C4-2B (cell line): ENCODE measurements around the gene TTL.

Source experiments
- ZFX ChIP-seq: fragments of 450-650 bp; IDR thresholded peaks from 2 replicates; pipeline ENCODE4 v1.6.1; 2017
- TF ChIP-seq, protein P1 (sequence below): fragments of 450-650 bp; conservative IDR thresholded peaks from 2 replicates; pipeline ENCODE4 v1.5.1; 2017; ENCODE audit warnings: mild to moderate bottlenecking

DNA sequence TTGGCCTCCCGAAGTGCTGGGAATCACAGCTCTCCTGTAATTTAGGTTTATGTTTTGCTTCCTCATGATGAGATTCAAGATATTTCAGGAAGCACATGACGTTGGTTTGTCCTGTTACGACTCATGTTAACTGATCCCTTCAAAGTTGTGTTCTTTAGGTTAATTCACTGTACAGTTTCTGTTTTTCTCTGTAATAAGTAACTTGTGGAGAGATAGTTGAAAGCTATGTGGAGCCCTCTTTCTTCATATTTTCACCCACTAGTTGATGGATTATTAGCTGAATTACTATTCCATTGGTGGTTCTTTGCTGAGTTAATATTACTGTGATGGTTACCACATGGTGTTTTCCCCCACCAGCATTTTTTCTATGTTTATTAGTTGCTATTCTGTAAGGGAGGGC, 84.1 kb downstream of the TTL start:
- TF ChIP-seq, protein P1, sequence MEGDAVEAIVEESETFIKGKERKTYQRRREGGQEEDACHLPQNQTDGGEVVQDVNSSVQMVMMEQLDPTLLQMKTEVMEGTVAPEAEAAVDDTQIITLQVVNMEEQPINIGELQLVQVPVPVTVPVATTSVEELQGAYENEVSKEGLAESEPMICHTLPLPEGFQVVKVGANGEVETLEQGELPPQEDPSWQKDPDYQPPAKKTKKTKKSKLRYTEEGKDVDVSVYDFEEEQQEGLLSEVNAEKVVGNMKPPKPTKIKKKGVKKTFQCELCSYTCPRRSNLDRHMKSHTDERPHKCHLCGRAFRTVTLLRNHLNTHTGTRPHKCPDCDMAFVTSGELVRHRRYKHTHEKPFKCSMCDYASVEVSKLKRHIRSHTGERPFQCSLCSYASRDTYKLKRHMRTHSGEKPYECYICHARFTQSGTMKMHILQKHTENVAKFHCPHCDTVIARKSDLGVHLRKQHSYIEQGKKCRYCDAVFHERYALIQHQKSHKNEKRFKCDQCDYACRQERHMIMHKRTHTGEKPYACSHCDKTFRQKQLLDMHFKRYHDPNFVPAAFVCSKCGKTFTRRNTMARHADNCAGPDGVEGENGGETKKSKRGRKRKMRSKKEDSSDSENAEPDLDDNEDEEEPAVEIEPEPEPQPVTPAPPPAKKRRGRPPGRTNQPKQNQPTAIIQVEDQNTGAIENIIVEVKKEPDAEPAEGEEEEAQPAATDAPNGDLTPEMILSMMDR = no peak
- TF ChIP-seq ZFX = no peak
